Lower leg skin (tissue), 3 donors: ENCODE results near the gene GLP1R.

ENCODE experiments used
- POLR2A ChIP-seq, 2 donors: fragments of 450-650 bp; IDR thresholded peaks; one replicate each; pipeline ENCODE4 v1.6.1; 2016 to 2017; ENCODE audit warnings: antibody characterized with exemption in 2 of 2, mild to moderate bottlenecking in 1 of 2, moderate library complexity in 1 of 2
- TF ChIP-seq, protein P1 (sequence below), 3 donors: fragments of 450-650 bp; IDR thresholded peaks; one replicate each; pipeline ENCODE4 v1.5.1; 2016; ENCODE audit warnings: antibody characterized with exemption in 3 of 3, mild to moderate bottlenecking in 3 of 3, moderate library complexity in 2 of 3

DNA sequence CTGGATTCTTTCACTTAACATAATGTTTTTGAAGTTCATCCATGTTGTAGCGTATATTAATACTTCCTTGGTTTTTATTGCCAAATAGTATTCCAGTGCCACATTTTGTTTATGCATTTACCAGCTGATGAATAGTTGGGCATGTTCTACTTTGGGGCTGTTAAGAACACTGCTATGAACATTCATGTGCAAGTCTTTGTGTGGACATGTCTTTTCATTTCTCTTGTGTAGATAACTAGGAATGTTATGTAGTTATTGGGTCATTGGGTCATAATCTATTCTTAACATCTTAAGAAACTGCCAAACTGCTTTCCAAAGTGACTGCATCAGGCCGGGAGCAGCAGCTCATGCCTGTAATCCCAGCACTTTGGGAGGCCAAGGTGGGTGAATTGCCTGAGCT is 43.8 kb upstream of the GLP1R start:
- TF ChIP-seq POLR2A (IDR thresholded peaks at IDR 0.05) = no peak
- TF ChIP-seq, protein P1, sequence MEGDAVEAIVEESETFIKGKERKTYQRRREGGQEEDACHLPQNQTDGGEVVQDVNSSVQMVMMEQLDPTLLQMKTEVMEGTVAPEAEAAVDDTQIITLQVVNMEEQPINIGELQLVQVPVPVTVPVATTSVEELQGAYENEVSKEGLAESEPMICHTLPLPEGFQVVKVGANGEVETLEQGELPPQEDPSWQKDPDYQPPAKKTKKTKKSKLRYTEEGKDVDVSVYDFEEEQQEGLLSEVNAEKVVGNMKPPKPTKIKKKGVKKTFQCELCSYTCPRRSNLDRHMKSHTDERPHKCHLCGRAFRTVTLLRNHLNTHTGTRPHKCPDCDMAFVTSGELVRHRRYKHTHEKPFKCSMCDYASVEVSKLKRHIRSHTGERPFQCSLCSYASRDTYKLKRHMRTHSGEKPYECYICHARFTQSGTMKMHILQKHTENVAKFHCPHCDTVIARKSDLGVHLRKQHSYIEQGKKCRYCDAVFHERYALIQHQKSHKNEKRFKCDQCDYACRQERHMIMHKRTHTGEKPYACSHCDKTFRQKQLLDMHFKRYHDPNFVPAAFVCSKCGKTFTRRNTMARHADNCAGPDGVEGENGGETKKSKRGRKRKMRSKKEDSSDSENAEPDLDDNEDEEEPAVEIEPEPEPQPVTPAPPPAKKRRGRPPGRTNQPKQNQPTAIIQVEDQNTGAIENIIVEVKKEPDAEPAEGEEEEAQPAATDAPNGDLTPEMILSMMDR (IDR thresholded peaks at IDR 0.05) = no peak
